OCI-LY3 (cell line): ENCODE measurements around the gene PPP1R37.

Source experiments
- H2AFZ ChIP-seq: fragments of 200-600, 300-600 bp; shearing (Covaris generic); 2 replicates; pipeline ENCODE4 v1.6.0; 2014; ENCODE audit warnings: antibody characterized with exemption, low read depth, low read length
- H3K27ac ChIP-seq: fragments of 200-600, 300-600 bp; sonication (generic); 2 replicates; pipeline ENCODE4 v1.5.1; 2014; ENCODE audit warnings: mild to moderate bottlenecking, low read length, moderate library complexity, mixed read lengths
- H3K27me3 ChIP-seq: fragments of 200-600, 300-600 bp; sonication (generic); 2 replicates; pipeline ENCODE4 v1.6.1; 2014; ENCODE audit warnings: low read depth, low read length, mixed read lengths
- H3K36me3 ChIP-seq: fragments of 200-600, 300-600 bp; sonication (generic); replicated peaks from 2 replicates; pipeline ENCODE3; 2014; ENCODE audit warnings: low read depth, low read length, mixed read lengths
- H3K4me1 ChIP-seq: fragments of 300-600, 200-600 bp; sonication (generic); 2 replicates; pipeline ENCODE4 v1.6.1; 2014; ENCODE audit warnings: low read length, mixed read lengths
- H3K4me2 ChIP-seq: fragments of 200-600, 300-600 bp; sonication (generic); 2 replicates; pipeline ENCODE4 v1.6.1; 2014; ENCODE audit warnings: low read length, mixed read lengths
- H3K4me3 ChIP-seq: fragments of 300-600, 200-600 bp; sonication (generic); 2 replicates; pipeline ENCODE4 v1.5.1; 2014; ENCODE audit warnings: antibody characterized with exemption, mild to moderate bottlenecking, low read length, moderate library complexity
- H3K79me2 ChIP-seq: fragments of 300-600, 200-600 bp; shearing (Covaris generic); 2 replicates; pipeline ENCODE4 v1.6.1; 2014; ENCODE audit warnings: mild to moderate bottlenecking, low read length, mixed read lengths
- H3K9ac ChIP-seq: fragments of 300-600, 200-600 bp; shearing (Covaris generic); 2 replicates; pipeline ENCODE4 v1.6.0; 2014; ENCODE audit warnings: mild to moderate bottlenecking, low read length, moderate library complexity
- H3K9me3 ChIP-seq: fragments of 200-600, 300-600 bp; shearing (Covaris generic); 2 replicates; pipeline ENCODE4 v1.6.1; 2014; ENCODE audit warnings: low read length, mixed read lengths; ENCODE audit not compliant: insufficient read depth
- H4K20me1 ChIP-seq: fragments of 200-600, 300-600 bp; sonication (generic); 2 replicates; pipeline ENCODE4 v1.6.1; 2016; ENCODE audit warnings: low read length, mixed read lengths; ENCODE audit not compliant: insufficient read depth
- EZH2phosphoT487 ChIP-seq: fragments of 200-600 bp; shearing (Covaris generic); IDR thresholded peaks from 2 replicates; pipeline ENCODE4 v1.6.1; 2018; ENCODE audit warnings: antibody characterized with exemption, mixed run types, low read depth
- TF ChIP-seq, protein P1 (sequence below): fragments of 200-600, 300-600 bp; sonication (generic); IDR thresholded peaks from 2 replicates; pipeline ENCODE4 v1.5.1; 2014; ENCODE audit warnings: antibody characterized with exemption, low read length, low read depth

PPP1R37 gene

DNA sequence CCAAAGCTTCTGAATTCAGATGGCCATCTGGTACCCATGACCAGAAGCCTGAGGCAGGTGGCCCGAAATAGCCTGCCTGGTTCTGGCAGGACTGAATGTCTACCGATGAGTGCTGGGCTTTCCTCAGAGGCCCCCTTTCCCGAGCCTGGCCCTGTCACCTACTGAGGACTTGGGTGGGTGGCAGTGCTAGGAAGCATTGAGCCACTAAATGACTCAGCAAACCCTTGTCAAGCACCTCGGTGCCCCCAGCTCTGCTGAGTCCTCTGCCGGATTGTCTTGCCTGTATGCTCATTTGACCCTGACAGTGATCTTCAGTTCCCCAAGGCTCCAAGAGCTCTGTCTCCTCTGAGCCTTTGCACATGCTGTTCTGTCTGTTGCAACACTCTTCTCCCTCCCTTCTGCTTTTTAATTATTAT, 17.9 kb downstream of the PPP1R37 start:
- H3K9ac ChIP-seq = no peak overlapping the region
- no peak overlapping the region for H3K27ac ChIP-seq
- H4K20me1 ChIP-seq = peaks cover 60% of the 10 kb centered on the region
- no peak overlapping the region for H3K4me2 ChIP-seq
- no peaks in the 10 kb centered on the region for H3K9me3 ChIP-seq
- H3K79me2 ChIP-seq = peaks cover 79% of the 10 kb centered on the region
- no peaks in the 10 kb centered on the region for H3K27me3 ChIP-seq
- no peak for TF ChIP-seq EZH2phosphoT487
- TF ChIP-seq, protein P1, sequence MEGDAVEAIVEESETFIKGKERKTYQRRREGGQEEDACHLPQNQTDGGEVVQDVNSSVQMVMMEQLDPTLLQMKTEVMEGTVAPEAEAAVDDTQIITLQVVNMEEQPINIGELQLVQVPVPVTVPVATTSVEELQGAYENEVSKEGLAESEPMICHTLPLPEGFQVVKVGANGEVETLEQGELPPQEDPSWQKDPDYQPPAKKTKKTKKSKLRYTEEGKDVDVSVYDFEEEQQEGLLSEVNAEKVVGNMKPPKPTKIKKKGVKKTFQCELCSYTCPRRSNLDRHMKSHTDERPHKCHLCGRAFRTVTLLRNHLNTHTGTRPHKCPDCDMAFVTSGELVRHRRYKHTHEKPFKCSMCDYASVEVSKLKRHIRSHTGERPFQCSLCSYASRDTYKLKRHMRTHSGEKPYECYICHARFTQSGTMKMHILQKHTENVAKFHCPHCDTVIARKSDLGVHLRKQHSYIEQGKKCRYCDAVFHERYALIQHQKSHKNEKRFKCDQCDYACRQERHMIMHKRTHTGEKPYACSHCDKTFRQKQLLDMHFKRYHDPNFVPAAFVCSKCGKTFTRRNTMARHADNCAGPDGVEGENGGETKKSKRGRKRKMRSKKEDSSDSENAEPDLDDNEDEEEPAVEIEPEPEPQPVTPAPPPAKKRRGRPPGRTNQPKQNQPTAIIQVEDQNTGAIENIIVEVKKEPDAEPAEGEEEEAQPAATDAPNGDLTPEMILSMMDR = no peak
- H2AFZ ChIP-seq = no peak overlapping the region
- H3K4me1 ChIP-seq = peaks cover 18% of the 10 kb centered on the region
- no peak overlapping the region for H3K4me3 ChIP-seq
- peaks cover 4% of the 10 kb centered on the region for H3K36me3 ChIP-seq

DNA sequence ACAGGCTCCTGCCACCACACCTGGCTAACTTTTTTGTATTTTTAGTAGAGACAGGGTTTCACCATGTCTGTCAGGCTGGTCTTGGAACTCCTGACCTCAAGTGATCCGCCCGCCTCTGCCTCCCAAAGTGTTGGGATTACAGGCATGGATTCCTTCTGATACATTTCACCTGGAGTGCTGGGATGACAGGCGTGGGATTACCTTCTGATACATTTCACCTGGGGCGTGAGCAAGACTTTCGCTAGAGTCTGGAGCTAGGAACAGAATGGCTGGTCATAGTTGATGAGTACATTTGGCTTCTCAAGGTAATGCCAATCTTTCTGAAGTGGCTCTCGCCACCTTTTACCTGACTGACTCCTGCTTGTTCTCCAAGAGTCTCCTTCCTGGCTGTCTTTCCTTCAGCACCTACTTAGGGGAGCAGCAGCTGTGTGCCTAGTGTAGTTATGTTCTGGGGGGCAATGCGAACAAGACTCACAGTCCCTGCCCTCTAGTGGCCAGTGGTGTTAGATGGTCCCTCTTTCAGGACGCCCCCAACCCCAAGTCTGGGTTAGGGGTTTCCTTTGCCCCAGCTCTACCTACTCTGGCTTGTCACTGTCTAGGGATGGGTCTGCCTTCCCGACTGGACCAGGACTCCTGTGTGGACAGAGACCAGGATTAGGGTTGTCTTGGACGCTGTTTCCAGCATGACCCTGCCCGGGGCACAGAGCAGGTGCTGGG, 19.3 kb downstream of the PPP1R37 start:
- no peak overlapping the region for H3K4me2 ChIP-seq
- H3K36me3 ChIP-seq = peaks cover 4% of the 10 kb centered on the region
- peaks cover 30% of the 10 kb centered on the region for H3K4me1 ChIP-seq
- no peak overlapping the region for H3K4me3 ChIP-seq
- H3K27me3 ChIP-seq = no peaks in the 10 kb centered on the region
- no peak overlapping the region for H2AFZ ChIP-seq
- H3K27ac ChIP-seq = no peak overlapping the region
- H4K20me1 ChIP-seq = peaks cover 70% of the 10 kb centered on the region
- no peaks in the 10 kb centered on the region for H3K9me3 ChIP-seq
- H3K79me2 ChIP-seq = peaks cover 82% of the 10 kb centered on the region
- no peak overlapping the region for H3K9ac ChIP-seq
- TF ChIP-seq, protein P1 = no peak; the same call in none of the 2 replicates
- TF ChIP-seq EZH2phosphoT487 = no peak

DNA sequence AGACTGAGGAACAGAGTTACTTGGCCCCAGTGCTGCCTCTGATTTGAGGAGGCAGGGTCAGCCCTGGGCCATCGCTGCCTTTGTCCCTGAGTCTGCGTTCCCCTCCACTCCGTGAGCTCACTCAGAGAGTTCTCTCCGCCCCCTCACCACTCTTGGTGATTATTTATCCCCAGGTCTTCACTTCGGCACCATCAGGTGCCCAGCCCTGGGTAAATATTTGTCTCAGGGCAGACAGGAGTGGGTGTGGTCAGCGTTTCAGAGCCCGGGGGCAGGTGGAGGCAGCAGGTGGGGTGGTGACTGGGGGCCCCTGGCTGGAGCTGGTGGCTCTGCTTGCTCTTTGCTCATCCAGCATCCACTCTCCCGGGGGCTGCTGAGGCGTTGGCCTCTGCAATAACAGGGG, 20.6 kb downstream of the PPP1R37 start:
- H3K27ac ChIP-seq = no peak overlapping the region
- no peaks in the 10 kb centered on the region for H3K27me3 ChIP-seq
- H3K9me3 ChIP-seq = no peaks in the 10 kb centered on the region
- H3K36me3 ChIP-seq = peaks cover 4% of the 10 kb centered on the region
- H3K9ac ChIP-seq = no peak overlapping the region
- no peak overlapping the region for H3K4me2 ChIP-seq
- TF ChIP-seq, protein P1 = no peak
- TF ChIP-seq EZH2phosphoT487 = no peak
- H3K4me1 ChIP-seq = peaks cover 43% of the 10 kb centered on the region
- peaks cover 77% of the 10 kb centered on the region for H4K20me1 ChIP-seq
- H2AFZ ChIP-seq = no peak overlapping the region
- H3K79me2 ChIP-seq = peaks cover 86% of the 10 kb centered on the region
- H3K4me3 ChIP-seq = no peak overlapping the region

DNA sequence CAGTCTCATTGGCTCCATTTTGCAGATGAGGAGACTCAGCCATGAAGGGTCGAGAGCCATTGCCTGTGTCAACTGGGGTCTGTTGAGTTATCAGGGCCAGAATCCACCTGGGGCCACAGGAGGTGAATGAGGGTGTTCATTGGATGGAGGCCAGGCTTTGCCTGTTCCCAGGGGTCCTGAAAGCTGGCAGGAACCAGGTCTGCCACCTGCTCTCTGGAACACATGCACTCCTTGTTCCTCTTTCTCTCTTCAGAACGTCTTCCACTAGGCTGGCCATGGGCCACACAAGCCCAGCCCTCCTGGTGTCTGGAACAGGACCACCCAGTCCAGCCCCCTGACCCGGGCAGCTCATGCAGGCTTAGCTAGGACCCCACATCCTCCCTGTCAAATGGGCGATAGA, 21.1 kb downstream of the PPP1R37 start:
- no peak overlapping the region for H3K4me2 ChIP-seq

More for the DNA sequence above, 21.1 kb downstream of the PPP1R37 start:
- peaks cover 83% of the 10 kb centered on the region for H3K79me2 ChIP-seq
- H3K9me3 ChIP-seq = no peaks in the 10 kb centered on the region
- peaks cover 76% of the 10 kb centered on the region for H4K20me1 ChIP-seq
- no peak overlapping the region for H3K27ac ChIP-seq
- no peaks in the 10 kb centered on the region for H3K27me3 ChIP-seq
- no peak overlapping the region for H2AFZ ChIP-seq
- H3K4me3 ChIP-seq = no peak overlapping the region
- peaks cover 46% of the 10 kb centered on the region for H3K4me1 ChIP-seq
- peaks cover 4% of the 10 kb centered on the region for H3K36me3 ChIP-seq
- no peak for TF ChIP-seq EZH2phosphoT487
- TF ChIP-seq, protein P1 = no peak
- no peak overlapping the region for H3K9ac ChIP-seq
